Astrocyte (in vitro differentiated cells and primary cell): ENCODE measurements around the gene FN1. TPM values are rescaled to one million over a fixed set of nuclear protein-coding genes. Genes with fewer than 3 reads are reported as not detected.

Experiments used
- DNase-seq: peaks from one replicate; pipeline ENCODE4 v3.0.0-alpha.2; 2010; ENCODE audit warnings: low read depth
- FAIRE-seq: peaks from 2 replicates; lab custom pipeline; 2011; peaks lifted over from hg19 to GRCh38; lab: Jason Lieb, UNC
- H2AFZ ChIP-seq: 2 replicates; pipeline ENCODE4 v1.6.0; 2012; ENCODE audit warnings: low read depth, low read length, inconsistent platforms
- H3K27ac ChIP-seq: 2 replicates; pipeline ENCODE4 v1.5.1; 2011; ENCODE audit warnings: low read depth, low read length, inconsistent platforms
- H3K27me3 ChIP-seq: 2 replicates; pipeline ENCODE4 v1.6.0; 2011; ENCODE audit warnings: low read length, inconsistent platforms; ENCODE audit not compliant: insufficient read depth
- H3K36me3 ChIP-seq: 2 replicates; pipeline ENCODE4 v1.5.1; 2011; ENCODE audit warnings: low read length, inconsistent platforms; ENCODE audit not compliant: insufficient read depth
- H3K4me1 ChIP-seq: 2 replicates; pipeline ENCODE4 v1.5.1; 2011; ENCODE audit warnings: low read length, inconsistent platforms; ENCODE audit not compliant: insufficient read depth
- H3K4me2 ChIP-seq: 2 replicates; pipeline ENCODE4 v1.6.0; 2012; ENCODE audit warnings: low read length, inconsistent platforms
- H3K4me3 ChIP-seq: 2 replicates; pipeline ENCODE4 v1.5.1; 2011; ENCODE audit warnings: low read depth, mild to moderate bottlenecking, low read length, inconsistent platforms; ENCODE audit not compliant: insufficient read depth
- H3K79me2 ChIP-seq: 2 replicates; pipeline ENCODE4 v1.6.0; 2012; ENCODE audit warnings: mild to moderate bottlenecking, low read length, inconsistent platforms; ENCODE audit not compliant: insufficient read depth
- H3K9ac ChIP-seq: 2 replicates; pipeline ENCODE4 v1.6.0; 2012; ENCODE audit warnings: mild to moderate bottlenecking, low read length, inconsistent platforms
- H3K9me3 ChIP-seq: 2 replicates; pipeline ENCODE4 v1.5.1; 2012; ENCODE audit warnings: low read depth, mild to moderate bottlenecking, low read length, inconsistent platforms; ENCODE audit not compliant: insufficient read depth
- H4K20me1 ChIP-seq: 2 replicates; pipeline ENCODE4 v1.6.0; 2012; ENCODE audit warnings: low read length, inconsistent platforms; ENCODE audit not compliant: insufficient read depth
- H3K27ac Mint-ChIP-seq: one replicate; pipeline ENCODE4 v1.8.0; 2021; ENCODE audit warnings: mild to moderate bottlenecking, mixed read lengths; ENCODE audit not compliant: unreplicated experiment
- H3K27me3 Mint-ChIP-seq: one replicate; pipeline ENCODE4 v1.8.0; 2021; ENCODE audit warnings: low read depth, mixed read lengths; ENCODE audit not compliant: unreplicated experiment
- H3K36me3 Mint-ChIP-seq: one replicate; pipeline ENCODE4 v1.8.0; 2021; ENCODE audit warnings: low read depth, mixed read lengths; ENCODE audit not compliant: unreplicated experiment
- H3K4me1 Mint-ChIP-seq: one replicate; pipeline ENCODE4 v1.8.0; 2021; ENCODE audit warnings: low read depth, mixed read lengths; ENCODE audit not compliant: unreplicated experiment
- H3K4me3 Mint-ChIP-seq: one replicate; pipeline ENCODE4 v1.8.0; 2021; ENCODE audit warnings: mild to moderate bottlenecking, moderate library complexity, mixed read lengths; ENCODE audit not compliant: unreplicated experiment
- H3K9me3 Mint-ChIP-seq: one replicate; pipeline ENCODE4 v1.8.0; 2021; ENCODE audit warnings: mild to moderate bottlenecking, mixed read lengths; ENCODE audit not compliant: unreplicated experiment
- EZH2 ChIP-seq: IDR thresholded peaks from 2 replicates; pipeline ENCODE4 v1.6.1; 2012; ENCODE audit warnings: mild to moderate bottlenecking, low read length, inconsistent platforms; ENCODE audit not compliant: insufficient read depth
- total RNA-seq: library from RNA; stranded (reverse); gene quantifications from 2 replicates; pipeline ENCODE4 v1.2.1, GENCODE V29; 2021
- TF ChIP-seq, protein P1 (sequence below): IDR thresholded peaks from 2 replicates; pipeline ENCODE4 v1.5.1; 2011; ENCODE audit warnings: low read depth, mild to moderate bottlenecking, inconsistent platforms, low read length, moderate library complexity; ENCODE audit not compliant: insufficient read depth

Gene FN1
- total RNA-seq, 1 donor from 2014 or later: 17,010 TPM

DNA sequence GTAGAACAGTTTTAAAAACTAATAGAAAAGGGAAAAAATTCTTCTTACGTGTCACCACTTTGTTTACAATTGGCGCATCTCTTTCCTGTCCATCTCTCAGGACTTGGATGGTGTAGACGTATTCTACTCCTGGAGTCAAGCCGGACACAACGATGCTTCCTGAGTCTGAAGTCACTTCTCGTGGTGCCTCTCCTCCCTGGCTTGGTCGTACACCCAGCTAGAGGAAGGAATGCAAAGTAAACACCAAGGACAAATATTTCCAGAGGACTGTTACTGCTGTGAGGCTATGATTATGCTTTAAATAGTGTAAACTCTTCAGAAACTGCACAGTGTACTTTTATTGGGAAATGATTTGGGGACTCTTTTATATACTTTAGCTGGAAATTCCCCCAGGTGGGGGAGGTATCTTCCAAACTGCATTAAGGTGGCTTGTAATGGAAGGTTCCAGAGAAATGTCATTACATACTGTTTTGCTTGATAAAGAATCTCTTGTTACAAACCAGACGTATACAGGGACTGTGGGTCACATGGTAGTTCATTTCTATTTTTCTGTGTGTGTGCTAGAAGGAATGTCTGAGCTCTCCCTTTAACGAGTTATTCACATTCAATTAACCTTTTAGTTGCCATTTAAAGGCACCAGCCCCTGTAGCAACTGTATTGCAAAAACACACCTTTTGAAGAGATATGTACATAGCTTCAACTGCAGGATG lies 38.1 kb downstream of the FN1 start:
- H3K4me3 Mint-ChIP-seq: peak overlapping the region; percentile 61
- peak overlapping the region; percentile 53 for H3K27ac ChIP-seq
- no peak overlapping the region for H3K4me3 ChIP-seq
- H3K9me3 ChIP-seq: no peaks in the 10 kb centered on the region
- no peaks in the 10 kb centered on the region for H3K9me3 Mint-ChIP-seq
- H3K4me1 Mint-ChIP-seq: peaks cover 37% of the 10 kb centered on the region
- peak overlapping the region; percentile 41 for H3K4me2 ChIP-seq
- H2AFZ ChIP-seq: no peak overlapping the region
- peak overlapping the region; percentile 91 for H3K27ac Mint-ChIP-seq
- H3K27me3 ChIP-seq: no peaks in the 10 kb centered on the region
- FAIRE-seq (peak; percentile 29), DNase-seq (no peak)
- peaks cover 96% of the 10 kb centered on the region for H4K20me1 ChIP-seq
- TF ChIP-seq, protein P1, sequence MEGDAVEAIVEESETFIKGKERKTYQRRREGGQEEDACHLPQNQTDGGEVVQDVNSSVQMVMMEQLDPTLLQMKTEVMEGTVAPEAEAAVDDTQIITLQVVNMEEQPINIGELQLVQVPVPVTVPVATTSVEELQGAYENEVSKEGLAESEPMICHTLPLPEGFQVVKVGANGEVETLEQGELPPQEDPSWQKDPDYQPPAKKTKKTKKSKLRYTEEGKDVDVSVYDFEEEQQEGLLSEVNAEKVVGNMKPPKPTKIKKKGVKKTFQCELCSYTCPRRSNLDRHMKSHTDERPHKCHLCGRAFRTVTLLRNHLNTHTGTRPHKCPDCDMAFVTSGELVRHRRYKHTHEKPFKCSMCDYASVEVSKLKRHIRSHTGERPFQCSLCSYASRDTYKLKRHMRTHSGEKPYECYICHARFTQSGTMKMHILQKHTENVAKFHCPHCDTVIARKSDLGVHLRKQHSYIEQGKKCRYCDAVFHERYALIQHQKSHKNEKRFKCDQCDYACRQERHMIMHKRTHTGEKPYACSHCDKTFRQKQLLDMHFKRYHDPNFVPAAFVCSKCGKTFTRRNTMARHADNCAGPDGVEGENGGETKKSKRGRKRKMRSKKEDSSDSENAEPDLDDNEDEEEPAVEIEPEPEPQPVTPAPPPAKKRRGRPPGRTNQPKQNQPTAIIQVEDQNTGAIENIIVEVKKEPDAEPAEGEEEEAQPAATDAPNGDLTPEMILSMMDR: no peak
- TF ChIP-seq EZH2: no peak
- peaks cover 92% of the 10 kb centered on the region for H3K36me3 ChIP-seq
- peaks cover 41% of the 10 kb centered on the region for H3K79me2 ChIP-seq
- H3K36me3 Mint-ChIP-seq: peaks cover 15% of the 10 kb centered on the region
- peaks cover 31% of the 10 kb centered on the region for H3K4me1 ChIP-seq
- peak overlapping the region; percentile 50 for H3K9ac ChIP-seq
- no peaks in the 10 kb centered on the region for H3K27me3 Mint-ChIP-seq

DNA sequence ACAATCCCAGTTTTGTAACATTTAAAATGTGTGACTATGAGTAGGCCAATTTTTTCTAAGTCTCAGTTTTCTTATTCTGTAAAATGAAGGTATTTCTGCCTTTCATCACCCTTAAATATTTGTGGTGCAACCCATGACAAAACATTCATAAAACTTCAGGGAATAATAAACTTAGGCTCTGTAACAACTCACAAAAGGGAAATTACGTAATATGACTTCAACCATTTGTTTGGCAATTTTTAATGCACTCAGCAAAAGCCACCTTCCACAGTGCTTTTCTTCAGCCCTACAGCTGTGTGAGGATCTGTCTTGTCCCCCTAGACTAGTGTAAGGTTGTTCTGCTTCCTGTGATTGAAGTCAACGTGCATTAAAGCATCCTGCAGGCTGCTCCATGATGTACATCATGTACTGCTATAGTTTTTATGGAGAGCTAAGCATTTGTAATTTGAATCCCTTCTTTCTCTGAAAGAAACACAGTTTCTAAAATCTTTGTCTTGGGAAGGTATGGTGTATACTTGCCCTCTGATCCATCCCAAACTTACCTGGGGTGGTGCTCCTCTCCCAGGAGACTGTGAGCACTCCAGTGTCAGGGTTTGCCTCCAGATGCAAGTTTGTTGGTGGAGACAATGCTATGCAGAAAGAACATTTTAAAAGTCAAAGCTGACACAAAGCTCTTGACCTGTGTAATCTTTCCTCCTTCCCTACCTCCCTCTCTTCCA lies 39.1 kb downstream of the FN1 start:
- Histone ChIP-seq H3K27me3 (no peaks in the 10 kb centered on the region), H4K20me1 (peaks cover 96% of the 10 kb centered on the region), H3K4me1 (peaks cover 30% of the 10 kb centered on the region), H3K9ac (peak overlapping the region; percentile 42), H3K4me3 (no peak overlapping the region), H3K79me2 (peaks cover 44% of the 10 kb centered on the region), H3K27ac (peak overlapping the region; percentile 38), H3K9me3 (no peaks in the 10 kb centered on the region), H3K4me2 (peak overlapping the region; percentile 41), H3K36me3 (peaks cover 92% of the 10 kb centered on the region), H2AFZ (no peak overlapping the region)
- no peak for FAIRE-seq
- H3K4me1 Mint-ChIP-seq: peaks cover 44% of the 10 kb centered on the region
- H3K27me3 Mint-ChIP-seq: no peaks in the 10 kb centered on the region
- TF ChIP-seq, protein P1: no peak
- TF ChIP-seq EZH2: no peak
- peaks cover 21% of the 10 kb centered on the region for H3K36me3 Mint-ChIP-seq
- H3K4me3 Mint-ChIP-seq: peak overlapping the region; percentile 43
- H3K9me3 Mint-ChIP-seq: no peaks in the 10 kb centered on the region
- DNase-seq: peak; percentile 65
- peak overlapping the region; percentile 41 for H3K27ac Mint-ChIP-seq
